NCI-H1105 (cell line): ENCODE data around the gene LRMDA.

Experiments used
- DNase-seq: peaks from one replicate; lab custom pipeline; 2025; lab: John Stamatoyannopoulos, UW

LRMDA gene

DNA sequence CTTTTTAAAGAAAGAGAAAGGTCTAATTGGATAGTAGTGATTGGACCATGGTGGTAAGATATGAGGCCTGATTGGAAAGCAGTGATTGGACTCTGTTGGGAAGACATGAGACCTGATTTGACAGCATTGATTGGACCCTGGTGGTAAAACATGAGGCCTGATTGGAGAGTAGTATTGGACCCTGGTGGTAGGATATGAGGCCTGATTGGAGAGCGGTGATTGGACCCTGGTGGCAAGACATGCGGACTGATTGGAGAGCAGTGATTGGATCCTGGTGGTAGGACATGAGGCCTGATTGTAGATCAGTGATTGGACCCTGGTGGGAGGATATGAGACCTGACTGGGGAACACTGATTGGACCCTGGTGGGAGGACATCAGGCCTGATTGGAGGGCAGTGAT is 444.3 kb downstream of the LRMDA start:
- DNase-seq = no peak

DNA sequence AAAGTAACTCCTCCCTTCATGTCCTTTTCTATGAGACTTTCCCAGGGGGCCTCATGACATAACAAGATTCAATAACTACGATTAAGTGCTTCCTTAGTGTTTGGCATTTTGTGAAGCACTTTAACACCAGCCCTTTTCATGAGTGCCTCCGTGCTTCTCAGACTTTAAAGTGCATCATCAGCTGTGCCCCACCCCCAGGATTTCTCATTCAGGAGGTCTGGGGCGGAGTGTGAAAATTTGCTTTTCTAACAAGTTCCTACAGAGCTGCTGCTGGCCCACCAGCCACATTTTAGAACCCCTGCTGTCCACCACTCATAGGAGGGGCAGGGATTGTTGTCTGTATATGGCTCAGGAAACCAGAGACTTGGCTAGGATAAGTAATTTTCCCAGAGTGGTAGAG is 445.3 kb downstream of the LRMDA start:
- no peak for DNase-seq

DNA sequence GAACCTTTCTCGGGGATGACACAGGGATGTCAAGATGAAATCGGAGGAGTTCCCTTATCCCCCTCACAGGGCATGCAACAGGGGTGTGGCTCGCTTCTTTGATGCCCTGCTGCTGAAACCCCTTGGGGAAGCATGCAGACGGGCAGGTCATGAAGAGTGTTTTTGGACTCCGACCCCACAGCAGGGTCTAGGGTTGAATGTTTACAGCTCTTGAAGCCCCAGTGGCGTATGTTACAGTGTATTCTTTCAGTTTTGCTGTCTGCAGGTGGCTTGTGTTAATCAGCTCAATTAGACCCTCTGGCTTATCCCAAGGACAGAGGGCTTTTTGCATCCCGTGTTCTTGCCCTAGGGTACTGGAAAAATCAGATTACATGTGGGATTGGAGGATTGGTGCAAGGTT is 446.5 kb downstream of the LRMDA start:
- DNase-seq = no peak

DNA sequence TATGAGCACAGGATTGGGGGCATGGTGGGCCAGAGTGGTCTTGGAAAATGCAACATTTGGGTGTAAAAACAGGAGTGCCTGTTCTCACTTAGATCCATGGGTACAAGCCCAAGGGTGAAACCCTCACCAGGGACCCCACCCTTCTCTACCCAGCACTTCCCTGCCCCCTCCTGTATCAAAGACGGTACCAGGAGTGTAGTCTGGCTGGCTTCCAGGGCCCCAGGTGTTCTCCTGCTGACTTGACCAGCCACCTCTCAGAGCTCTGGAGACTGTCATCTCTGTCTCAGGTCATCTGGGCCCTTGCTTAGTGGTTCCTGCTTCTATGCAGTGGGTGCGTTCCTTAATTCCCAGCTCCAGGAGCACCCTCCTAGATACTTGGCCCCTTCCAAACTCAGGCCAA is 447.2 kb downstream of the LRMDA start:
- DNase-seq = no peak

DNA sequence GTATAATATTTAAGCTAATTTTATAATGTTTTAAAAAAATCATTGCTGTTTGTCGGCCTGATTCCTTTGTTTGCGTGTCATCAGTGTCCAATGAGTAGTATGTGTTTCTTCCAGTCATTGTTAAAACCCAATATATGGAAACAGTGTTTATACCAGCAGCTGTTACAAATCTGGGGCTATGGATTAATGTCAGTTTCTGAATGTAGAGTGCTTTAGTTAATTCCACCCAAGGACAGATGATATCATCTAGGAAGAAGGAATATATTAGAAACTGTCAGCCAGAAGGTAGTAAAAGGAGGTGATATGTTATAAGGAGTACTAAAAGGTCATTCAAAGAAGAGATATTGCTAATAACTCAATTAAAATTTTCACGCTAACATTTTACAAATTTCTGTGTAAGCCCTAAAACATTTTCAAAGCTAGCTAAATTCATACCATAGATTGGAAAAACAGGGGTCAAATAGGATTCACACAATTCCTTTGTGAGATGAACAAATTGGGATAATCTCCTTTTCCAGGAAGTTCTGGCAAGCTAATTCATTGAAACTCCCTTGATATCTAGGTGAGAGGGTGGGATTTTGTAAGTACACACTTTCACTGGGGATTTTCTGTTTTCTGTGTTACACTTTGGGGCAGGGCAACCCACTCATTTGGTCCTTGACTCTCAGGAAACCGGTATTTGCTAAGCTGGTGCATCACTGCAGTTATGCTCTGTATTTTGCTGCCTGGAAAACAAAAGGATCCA is 448.8 kb downstream of the LRMDA start:
- DNase-seq = no peak

DNA sequence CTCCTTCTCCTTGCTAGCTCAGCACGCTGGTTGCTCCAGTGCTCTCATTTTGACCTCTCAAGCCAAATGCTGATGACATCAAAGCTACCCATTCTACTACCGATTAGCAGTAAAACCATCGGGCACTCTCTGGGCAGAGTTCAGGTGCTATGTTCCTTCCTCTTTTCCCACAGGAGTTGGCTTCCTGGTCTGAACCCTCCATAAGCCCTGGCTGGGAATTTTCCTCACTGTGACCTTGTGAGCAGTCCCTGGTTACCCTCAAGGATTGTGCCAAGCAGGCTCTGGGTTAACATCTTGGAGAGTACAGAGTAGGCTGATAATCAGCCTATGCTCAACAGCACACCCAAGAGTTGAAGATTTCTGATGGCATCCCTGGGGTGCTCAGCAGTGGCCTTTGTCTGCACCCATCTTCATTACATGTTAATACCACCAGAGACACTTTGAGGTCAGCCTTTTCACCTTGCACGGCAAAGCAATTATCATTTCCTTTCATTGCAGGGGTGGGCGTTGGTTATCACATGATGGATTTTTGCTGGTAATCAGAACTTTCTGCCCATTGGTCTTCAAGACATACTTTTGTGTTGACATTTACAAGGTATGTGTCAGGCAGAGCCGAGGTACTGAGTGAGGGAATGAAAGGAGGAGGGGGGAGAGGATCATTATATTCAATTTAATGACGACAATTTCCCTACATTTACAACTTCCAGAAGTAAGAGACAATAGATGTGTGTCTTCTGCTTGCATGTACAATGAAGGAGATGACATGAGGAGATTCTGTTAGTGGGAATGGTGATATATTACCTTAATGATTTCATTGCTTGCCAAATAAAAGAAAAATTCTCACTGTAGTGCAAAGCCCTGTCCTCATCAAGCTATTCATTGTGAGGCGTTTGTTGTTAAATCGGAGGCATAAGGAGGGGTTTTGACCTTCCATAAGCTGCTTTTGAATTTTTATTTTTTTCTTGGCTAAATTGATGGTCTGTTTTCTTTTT is 452.0 kb downstream of the LRMDA start:
- no peak for DNase-seq

DNA sequence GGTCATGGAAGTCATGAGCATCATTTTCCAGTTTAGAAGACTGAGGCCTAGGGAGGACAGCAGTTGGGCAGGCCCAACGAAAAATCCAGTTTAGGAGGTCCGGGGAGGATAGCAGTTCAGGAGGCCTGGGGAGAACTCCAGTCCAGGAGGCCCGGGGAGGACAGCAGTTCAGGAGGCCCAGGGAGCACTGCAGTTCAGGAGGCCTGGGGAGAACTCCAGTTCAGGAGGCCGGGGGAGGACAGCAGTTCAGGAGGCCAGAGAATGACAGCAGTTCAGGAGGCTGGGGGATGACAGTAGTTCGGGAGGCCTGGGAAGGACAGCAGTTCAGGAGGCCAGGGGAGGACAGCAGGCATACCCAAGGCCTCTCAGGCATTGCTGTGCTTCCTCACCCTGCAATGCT is 453.4 kb downstream of the LRMDA start:
- no peak for DNase-seq

DNA sequence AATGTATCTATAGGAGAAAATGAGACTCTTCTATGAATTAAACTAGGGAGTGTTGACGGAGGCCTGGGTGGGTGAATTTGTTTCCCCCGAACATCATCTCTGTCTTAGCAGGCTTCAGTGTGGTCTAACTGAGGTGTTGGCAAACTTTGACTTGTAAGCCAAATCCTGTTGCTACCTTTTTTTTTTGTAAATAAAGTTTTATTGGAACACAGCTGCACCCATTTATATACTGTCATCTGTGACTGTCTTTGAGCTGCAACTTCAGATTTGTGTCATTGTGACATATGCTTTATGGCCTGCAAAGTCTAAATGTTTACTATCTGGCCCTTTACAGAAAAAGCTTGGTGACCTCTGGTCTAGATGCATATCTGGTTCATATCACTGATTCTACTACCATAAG is 455.9 kb downstream of the LRMDA start:
- DNase-seq = no peak

DNA sequence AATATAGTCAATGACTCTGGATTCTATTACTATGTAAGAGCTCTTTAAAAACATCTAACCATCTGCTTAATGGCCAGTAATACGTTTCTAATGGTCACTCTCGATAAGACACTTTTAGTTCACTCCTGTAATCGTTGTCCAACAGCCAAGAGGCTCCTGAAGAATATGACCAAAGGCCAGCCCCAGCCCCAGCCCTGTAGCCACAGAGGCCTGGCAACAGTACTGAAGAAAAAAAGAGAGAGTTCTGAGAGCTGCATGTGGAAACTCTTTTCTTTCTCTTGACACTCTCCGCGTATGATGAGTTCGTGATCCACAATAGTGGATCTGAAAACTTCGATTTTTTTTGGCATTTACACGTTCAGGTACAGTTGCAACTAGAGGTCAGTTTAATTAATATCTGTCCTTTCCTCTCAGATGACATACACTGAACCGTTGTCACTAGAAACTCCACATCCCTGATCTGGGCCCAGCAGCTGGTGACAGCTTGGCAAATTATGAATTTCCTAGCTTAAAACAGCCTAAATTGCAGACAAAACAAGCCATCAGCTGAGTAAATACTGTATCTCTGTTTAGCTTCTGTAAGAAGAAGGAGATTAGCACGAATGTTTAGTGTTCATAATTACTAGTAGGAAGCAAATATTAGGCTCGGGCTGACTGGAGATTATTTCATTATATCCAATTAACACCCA is 456.7 kb downstream of the LRMDA start:
- peak; percentile 53 for DNase-seq

DNA sequence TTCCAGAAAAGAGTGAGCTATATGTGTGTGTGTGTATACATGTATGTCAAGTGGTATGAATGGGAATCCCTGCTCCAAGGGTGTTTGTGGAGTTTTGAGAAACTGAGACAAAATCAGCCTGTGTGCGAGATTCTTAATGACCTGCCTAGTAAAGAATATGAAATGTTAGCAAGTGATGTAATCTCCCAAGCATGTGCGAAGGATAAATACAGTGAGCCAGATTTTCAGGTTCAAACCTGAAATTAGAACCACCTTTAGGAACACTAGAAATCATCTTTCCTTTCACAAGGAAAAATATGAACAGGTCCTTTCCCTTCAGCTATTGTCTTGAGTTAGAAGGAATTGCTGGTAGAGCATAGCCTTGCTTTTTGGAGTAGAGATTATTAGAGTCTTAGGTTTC is 457.6 kb downstream of the LRMDA start:
- DNase-seq = no peak

DNA sequence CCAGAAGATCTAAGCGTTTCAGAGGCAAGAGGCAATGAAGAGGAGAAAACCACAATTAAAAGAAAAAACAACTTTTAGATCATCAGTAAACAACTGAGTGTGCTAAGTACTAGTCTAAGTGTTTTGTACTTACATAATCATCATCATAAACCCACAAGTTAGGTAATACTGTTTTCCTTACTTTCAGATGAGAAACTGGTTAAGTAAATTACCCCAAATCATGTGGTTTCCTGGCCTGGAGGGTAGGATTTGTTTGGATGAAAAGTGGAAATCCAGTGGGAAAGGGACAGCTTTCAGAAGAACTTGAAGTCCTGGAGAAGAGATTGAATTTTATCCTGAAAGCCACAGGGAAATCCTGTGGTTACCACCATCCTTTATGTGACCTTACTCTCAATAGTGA is 463.3 kb downstream of the LRMDA start:
- no peak for DNase-seq

DNA sequence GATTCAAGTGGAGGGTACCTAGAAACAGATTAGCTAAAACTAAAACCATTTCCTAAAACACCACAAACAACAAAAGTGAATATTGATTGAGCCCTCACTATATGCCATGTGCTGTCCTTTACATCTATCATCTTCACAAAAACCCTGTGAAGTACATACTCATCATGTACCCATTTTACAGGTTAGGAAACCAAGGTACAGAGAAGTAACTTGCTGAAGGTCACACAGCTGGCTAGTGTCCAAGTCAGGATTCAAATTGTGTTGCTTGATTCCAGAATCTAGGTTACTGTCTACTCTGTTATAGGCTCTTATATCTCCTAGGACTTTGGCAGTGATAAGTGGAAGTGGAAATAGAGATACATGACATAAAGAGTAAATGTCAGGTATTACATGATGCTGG is 463.8 kb downstream of the LRMDA start:
- no peak for DNase-seq

DNA sequence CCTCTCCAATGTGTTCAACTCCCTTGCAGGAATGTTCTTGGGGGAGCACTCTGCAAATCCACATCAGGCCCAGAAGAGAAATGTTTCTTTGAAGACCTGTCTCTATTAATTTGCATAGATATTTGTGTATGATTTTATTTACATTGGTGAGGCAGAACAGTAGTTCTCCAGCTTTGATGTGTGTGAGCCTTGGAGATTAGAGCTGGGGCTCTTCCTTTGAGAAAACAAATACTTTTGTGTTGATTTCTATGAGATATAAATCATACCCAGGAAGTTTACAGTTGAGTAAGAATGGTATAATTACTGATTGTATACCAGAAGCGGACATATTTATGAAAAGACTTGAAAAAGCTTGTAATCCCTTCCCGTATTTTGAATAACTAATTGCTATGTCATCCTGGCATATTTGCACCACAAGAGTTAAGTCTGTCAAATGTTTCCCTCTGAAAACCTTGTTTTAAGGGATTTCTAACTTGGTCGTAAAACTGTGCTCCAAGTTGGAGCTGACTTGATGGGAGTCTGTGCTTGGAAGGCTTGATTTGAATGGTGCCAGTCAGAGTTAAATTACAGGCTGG is 468.5 kb downstream of the LRMDA start:
- DNase-seq = no peak

DNA sequence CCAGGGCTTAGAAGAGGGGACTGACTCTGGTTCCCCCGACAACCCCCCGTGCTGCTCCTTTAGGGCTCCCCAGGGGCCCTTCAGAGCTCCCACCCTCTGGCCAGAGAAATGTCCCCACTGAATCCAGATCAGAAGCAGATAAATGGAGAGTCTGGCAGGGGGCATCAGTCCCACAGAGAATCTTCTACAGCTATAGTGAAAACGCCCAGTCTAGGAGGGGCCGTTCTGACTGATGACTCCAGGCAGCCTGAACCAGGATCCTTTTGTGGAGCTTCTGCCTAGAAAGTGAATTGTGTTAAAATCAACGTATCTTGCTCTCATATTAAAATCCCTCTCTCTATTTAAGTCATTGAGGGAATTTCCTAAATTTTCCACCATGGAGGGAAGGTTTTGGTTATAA is 471.4 kb downstream of the LRMDA start:
- DNase-seq = no peak

DNA sequence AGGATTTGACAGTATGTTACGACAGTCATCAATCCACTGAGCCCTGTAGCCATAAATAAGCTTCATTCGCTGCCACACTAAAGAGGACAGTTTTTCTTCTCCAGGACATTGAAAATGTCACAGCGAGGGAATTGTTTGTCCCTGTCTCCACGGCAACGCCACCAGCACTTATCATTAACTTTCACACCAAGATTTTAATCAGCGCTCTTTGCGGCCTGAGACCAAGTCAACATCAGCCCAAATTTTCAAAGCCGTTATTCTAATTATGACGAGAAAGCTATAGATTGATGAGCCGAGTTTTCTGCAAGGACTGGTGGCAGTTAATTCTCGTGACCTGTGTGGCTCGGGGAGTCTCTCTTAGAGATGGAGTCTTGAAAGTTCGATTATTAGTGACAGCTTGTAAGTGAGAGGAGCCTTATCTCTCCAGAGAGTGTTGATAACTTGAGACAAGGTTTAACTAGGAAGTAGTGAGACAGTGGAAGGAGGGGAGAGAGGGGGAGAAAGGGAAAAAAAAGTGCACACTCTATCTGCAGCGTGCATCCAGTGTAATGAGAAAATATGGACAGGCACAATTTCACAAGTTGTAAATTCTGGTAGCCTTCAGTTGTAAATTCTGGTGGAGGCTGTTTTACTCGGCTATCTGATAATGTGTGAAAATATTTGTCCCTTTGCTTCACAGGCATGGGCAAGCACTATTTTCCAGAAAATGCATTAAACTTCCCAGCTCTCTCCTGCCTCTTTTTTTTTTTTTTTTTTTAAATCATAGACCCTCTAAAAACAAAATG is 473.3 kb downstream of the LRMDA start:
- DNase-seq = no peak

DNA sequence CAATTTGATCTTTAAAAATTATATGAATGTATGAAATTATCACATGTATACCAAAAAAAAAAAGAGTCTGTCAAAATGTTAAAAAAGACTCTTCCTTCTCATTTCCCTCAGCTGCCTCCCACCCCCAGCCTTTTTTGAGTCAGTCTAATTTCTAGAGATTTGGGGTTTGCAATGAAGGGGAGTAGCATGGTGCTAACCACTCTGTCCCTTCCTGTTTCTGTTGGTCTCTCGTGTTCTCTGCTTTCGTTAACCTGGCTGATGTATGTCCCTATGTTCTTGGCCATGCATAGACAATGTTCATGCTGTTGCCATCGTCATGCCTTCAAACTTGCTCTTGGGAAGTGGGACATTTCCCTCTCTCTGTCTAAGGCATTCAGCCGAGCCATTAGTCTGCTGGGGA is 474.1 kb downstream of the LRMDA start:
- no peak for DNase-seq

DNA sequence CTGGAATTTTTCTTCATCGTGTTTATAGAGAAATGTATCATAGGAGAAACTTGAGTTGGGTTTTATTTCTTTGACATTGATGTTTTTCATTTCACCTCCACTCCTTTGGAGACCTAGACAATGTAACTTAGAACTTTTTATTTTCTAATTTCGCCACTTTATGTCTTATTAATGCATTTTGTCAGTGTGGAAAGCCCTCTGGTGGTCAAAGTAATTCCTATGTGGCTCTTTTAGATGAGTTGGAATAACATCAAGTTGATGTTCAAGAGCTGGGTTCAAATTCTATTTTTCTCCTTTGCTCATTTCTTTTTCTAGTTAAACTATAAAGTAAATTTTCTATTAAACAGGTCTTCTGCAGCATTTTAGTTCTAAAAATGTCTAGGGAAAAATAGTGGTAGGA is 478.6 kb downstream of the LRMDA start:
- no peak for DNase-seq

DNA sequence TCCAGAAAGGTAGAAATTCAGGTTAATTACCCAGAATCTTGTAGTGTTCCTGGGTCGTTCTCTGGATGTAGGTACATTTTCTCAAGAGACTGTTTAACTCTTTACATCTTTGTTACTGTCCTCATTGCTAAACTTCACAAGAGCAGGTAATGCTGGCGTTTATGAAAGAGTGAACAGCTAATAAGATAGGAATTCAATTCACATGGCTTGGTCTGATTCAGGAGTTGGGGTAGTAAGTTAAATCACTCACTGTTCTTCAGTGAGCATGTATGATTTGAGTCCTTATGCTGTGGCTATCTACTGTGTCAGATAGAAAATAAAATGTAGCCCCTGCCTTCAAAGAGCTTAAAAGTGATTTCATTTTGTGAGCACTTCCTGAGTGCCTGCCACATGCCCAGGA is 480.0 kb downstream of the LRMDA start:
- no peak for DNase-seq

DNA sequence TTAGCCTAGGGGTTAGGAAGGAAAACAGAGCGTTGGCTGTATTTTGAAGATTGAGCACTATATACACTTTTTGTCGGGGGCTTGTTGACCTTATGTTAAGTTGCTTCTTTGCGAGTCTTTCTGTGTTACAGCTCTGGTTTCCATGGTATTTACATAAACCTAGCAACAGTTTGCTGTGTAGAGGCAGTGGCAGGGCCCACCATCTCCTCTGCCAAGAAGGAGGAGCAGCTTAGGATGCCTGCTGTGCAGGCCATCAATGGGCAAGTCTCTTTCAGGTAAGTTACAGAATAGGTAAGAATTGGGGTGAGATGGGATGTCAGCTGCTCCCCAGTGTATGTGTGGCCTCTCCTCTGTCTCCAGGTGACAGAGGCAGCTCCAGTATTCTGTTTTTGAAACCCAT is 485.5 kb downstream of the LRMDA start:
- no peak for DNase-seq

DNA sequence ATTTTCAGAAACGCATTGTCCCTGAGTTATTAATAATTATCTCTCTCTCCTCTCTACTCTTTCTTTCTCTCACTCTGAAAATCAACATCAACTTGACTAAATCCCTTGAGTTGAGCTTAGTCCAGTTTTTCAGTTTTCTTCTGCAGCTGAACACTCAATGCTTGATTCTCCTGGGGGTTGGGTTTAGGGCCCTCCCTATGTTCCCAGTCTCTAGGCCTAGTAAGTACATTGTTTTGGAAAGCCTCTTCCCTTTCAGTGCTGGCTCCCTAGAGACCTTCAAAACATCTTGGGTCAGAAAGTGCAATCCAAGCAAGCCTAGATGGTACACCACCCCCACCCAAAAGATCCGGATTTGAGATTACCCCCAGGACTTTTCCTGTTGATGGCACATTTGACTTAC is 488.5 kb downstream of the LRMDA start:
- no peak for DNase-seq

DNA sequence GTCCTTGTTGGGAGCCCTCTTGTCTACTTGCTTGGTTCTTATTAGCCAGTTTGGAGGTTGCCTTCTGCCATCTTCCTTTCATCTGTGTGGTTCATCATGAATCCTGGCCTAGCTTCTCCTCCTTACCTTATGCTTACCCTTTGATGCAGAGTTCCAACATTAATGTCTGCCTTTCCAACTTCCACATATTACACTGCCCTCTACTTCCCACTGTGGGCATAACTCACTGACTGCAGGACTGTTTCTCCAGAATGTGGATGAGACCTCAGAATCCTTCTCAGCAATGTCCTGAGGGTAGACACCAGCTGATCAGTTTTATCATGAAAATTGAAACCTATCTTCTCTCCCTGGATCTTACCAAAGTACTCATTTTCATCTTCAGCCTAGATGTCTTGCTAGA is 491.0 kb downstream of the LRMDA start:
- no peak for DNase-seq
